Kidney epithelial cell (primary cell): ENCODE measurements around the gene SLC29A2. TPM values are rescaled to one million over a fixed set of nuclear protein-coding genes. Genes with fewer than 3 reads are reported as not detected.

Experiments
- DNase-seq: peaks from one replicate; pipeline ENCODE4 v3.0.0-alpha.2; 2010; ENCODE audit warnings: low read depth
- H3K27me3 ChIP-seq: 2 replicates; pipeline ENCODE4 v1.6.0; 2011; ENCODE audit warnings: low read length; ENCODE audit not compliant: control insufficient read depth, insufficient read depth
- H3K36me3 ChIP-seq: 2 replicates; pipeline ENCODE4 v1.5.1; 2011; ENCODE audit warnings: low read length; ENCODE audit not compliant: control insufficient read depth, insufficient read depth
- H3K4me3 ChIP-seq: 2 replicates; pipeline ENCODE4 v1.5.1; 2011; ENCODE audit warnings: low read depth, mild to moderate bottlenecking, control low read depth, low read length
- CTCF ChIP-seq: IDR thresholded peaks from 2 replicates; pipeline ENCODE4 v1.5.1; 2011; ENCODE audit warnings: mild to moderate bottlenecking, moderate library complexity, low read length, control low read depth, inconsistent platforms; ENCODE audit not compliant: insufficient read depth, poor library complexity, severe bottlenecking
- total RNA-seq: library from RNA; depleted of rRNA; stranded (reverse); fragments of >200 nt; gene quantifications from 2 replicates; pipeline ENCODE4 v1.2.3, GENCODE V29; 2015

The SLC29A2 gene
- total RNA-seq, 1 donor from 2014 or later: 5.5 TPM

GRCh38 chr11:66326261-66327111 is 45.1 kb downstream of the SLC29A2 start:
- no peak for DNase-seq

GRCh38 chr11:66325263-66325671 is 46.3 kb downstream of the SLC29A2 start:
- Histone ChIP-seq H3K4me3 (no peak overlapping the region), H3K36me3 (no peaks in the 10 kb centered on the region), H3K27me3 (no peaks in the 10 kb centered on the region)
- DNase-seq: no peak
- no peak for TF ChIP-seq CTCF

More at GRCh38 chr11:66326261-66327111, 45.1 kb downstream of the SLC29A2 start:
- H3K36me3 ChIP-seq: no peaks in the 10 kb centered on the region
- no peaks in the 10 kb centered on the region for H3K27me3 ChIP-seq
- TF ChIP-seq CTCF: no peak
- H3K4me3 ChIP-seq: no peak overlapping the region

- H3K4me3 ChIP-seq: no peak overlapping the region
- no peaks in the 10 kb centered on the region for H3K36me3 ChIP-seq
- no peaks in the 10 kb centered on the region for H3K27me3 ChIP-seq
- no peak for TF ChIP-seq CTCF
- no peak for DNase-seq
These were observed 46.9 kb downstream of the SLC29A2 start for GRCh38 chr11:66324664-66325063.

- H3K27me3 ChIP-seq: no peaks in the 10 kb centered on the region
- TF ChIP-seq CTCF: no peak
- DNase-seq: no peak
These were observed 47.9 kb downstream of the SLC29A2 start for GRCh38 chr11:66323684-66324083.

GRCh38 chr11:66322732-66323427 is 48.7 kb downstream of the SLC29A2 start:
- Histone ChIP-seq H3K27me3 (no peaks in the 10 kb centered on the region), H3K36me3 (no peaks in the 10 kb centered on the region), H3K4me3 (no peak overlapping the region)
- DNase-seq: no peak
- no peak for TF ChIP-seq CTCF

More at GRCh38 chr11:66323684-66324083, 47.9 kb downstream of the SLC29A2 start:
- Histone ChIP-seq H3K4me3 (no peak overlapping the region), H3K36me3 (no peaks in the 10 kb centered on the region)
